GM10847 (cell line): ENCODE results near the gene MAP1B.

Source experiments
- POLR2A ChIP-seq: IDR thresholded peaks from 2 replicates; pipeline ENCODE4 v1.6.1; 2011; ENCODE audit not compliant: insufficient read length; ENCODE audit errors: extremely low read depth

The MAP1B gene

GRCh38 chr5:72084876-72085275 lies 22.4 kb upstream of the MAP1B start:
- no peak for TF ChIP-seq POLR2A

- TF ChIP-seq POLR2A = no peak
These were observed 22.0 kb upstream of the MAP1B start for GRCh38 chr5:72085319-72085718.

- TF ChIP-seq POLR2A = no peak
These were observed 15.2 kb upstream of the MAP1B start for GRCh38 chr5:72092074-72092473.

- no peak for TF ChIP-seq POLR2A
These were observed 14.1 kb upstream of the MAP1B start for GRCh38 chr5:72093217-72093616.

GRCh38 chr5:72093824-72094223 lies 13.5 kb upstream of the MAP1B start:
- no peak for TF ChIP-seq POLR2A

- no peak for TF ChIP-seq POLR2A
These were observed 10.6 kb upstream of the MAP1B start for GRCh38 chr5:72096602-72097188.

GRCh38 chr5:72101828-72102227 lies 5.4 kb upstream of the MAP1B start:
- no peak for TF ChIP-seq POLR2A

GRCh38 chr5:72106817-72107130 lies 501 bp upstream of the MAP1B start:
- no peak for TF ChIP-seq POLR2A

- TF ChIP-seq POLR2A = no peak
These were observed 576 bp downstream of the MAP1B start for GRCh38 chr5:72107901-72108201.

GRCh38 chr5:72108202-72109061 lies 1.2 kb downstream of the MAP1B start:
- no peak for TF ChIP-seq POLR2A

- no peak for TF ChIP-seq POLR2A
These were observed 1.8 kb downstream of the MAP1B start for GRCh38 chr5:72109062-72109411.

GRCh38 chr5:72109625-72110024 lies 2.4 kb downstream of the MAP1B start:
- no peak for TF ChIP-seq POLR2A

- TF ChIP-seq POLR2A = no peak
These were observed 3.2 kb downstream of the MAP1B start for GRCh38 chr5:72110394-72111013.

- no peak for TF ChIP-seq POLR2A
These were observed 5.1 kb downstream of the MAP1B start for GRCh38 chr5:72112389-72112788.

- TF ChIP-seq POLR2A = no peak
These were observed 7.4 kb downstream of the MAP1B start for GRCh38 chr5:72114629-72115028.

- no peak for TF ChIP-seq POLR2A
These were observed 8.0 kb downstream of the MAP1B start for GRCh38 chr5:72115296-72115695.

- TF ChIP-seq POLR2A = no peak
These were observed 10.0 kb downstream of the MAP1B start for GRCh38 chr5:72117307-72117706.

- no peak for TF ChIP-seq POLR2A
These were observed 13.9 kb downstream of the MAP1B start for GRCh38 chr5:72121052-72121779.
